Limb (tissue), 2 donors: Measurements from ENCODE around the gene MAP7D1.
A peak's percentile ranks its signal among the peaks of the same experiment; 100 is the strongest.

ENCODE experiments used
- DNase-seq, 2 donors: peaks; one replicate each; pipeline ENCODE4 v3.0.0-alpha.2; 2016; ENCODE audit errors: extremely low spot score in 2 of 2

MAP7D1 gene

DNA sequence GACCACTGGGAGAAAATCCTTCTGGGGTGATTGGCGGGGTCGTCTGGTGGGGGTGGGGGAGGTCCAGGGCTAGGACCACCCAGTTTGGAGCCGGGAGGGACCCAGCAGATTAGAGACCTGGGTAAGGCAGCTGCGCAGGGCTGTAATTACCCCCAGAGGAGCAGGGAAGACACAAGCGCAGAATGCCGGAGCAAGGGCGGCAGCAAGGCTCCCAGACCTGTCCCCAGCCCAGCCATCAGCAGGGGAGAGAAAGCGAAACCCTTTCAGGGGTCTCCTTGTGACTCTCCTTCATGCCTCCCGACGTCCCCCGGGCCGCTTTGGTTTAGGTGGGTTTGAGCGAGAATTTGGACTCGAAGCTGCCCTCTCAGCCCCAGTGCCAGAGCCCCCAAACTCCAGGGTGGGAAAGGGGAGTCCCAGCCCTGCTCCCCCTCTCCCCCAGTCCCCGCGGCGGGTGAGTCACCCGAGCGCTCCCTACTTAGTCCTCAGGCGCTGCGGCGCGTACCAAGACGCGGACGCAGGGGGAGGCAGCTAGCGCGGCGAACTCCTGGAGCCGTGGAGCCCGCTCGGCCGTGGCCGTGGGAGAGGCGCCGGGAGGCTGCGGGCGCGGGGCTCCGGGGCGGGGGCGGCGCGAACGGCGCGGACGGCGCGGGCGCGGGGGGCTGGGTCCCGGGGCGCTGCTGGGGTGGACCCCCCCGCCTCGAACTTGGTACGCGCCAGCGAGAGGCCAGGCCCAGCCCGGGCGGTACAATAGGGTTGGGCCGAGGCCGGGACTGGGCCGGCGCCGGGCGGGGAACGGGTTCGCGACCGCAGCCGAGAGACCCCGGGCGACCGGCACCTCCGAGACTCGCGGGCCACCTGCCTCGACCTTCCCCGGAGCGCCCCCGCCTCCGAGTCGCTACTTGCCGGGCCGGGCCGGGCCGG, at the start of gene MAP7D1:
TSS of gene MAP7D1 (plus strand) at position 753 of the 921 bp plus-strand sequence. CDS start 258 bp downstream, outside the sequence.
- DNase-seq: peak; percentile 80 to 94

DNA sequence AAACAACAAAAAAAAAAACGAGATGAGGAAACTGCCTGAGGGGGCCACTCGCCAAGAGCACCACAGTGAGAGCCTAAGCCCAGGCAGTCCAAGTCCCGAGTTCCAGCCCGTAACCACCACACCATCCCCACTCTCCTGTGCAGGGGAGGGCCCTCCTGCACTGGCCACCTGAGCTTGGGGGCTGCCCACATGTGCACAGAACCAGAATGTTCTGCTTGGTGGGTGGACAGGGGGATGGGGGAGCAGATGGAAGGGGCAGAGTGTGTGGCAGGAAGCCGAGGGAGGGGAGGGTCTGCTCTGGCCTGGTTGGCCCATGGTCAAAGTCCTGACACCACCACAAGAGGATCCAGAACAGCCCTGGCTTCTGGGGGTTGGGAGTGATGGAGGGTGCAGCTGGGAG, 49.7 kb upstream of the MAP7D1 start:
- DNase-seq: no peak

DNA sequence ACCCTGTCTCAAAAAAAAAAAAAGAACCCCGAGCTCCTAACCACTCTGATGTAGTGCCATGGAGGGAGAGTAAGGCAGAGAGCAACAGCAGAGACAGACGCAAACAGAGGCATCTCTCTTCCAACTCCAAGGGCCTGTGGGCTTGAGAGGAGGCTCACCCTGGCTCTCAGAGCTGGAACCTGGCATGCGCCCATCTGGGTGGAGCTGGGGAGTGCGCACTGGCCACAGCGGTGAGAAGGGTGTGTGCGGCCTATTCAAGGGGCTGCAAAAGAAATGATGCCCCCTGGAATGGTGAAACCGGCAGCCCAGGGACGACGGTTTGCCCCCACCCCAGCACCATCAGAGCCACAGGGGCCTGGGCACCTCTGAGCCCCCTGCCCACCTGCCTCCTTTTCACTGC, 48.6 kb upstream of the MAP7D1 start:
- no peak for DNase-seq

DNA sequence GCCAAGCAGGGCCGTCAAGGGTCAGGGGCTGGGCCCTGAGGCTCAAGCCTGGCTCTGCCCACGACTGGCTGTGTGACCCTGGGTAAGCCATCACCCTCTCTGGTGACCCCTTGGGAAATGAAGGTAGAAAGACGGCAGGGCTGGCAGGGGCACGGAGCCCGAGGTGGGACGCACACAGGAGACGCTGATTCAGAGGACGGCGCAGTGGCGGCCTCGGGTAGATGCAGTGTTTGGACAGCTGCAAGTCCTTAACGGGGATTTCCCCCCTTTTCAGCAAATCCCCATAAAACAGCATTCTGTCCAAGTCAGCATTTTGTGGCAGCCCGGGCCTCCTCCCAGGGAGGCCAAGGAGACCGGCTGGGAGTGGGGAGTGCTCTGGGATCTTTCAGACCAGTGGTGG, 47.6 kb upstream of the MAP7D1 start:
- peak in 1 of 2 donors; percentile 56 for DNase-seq

DNA sequence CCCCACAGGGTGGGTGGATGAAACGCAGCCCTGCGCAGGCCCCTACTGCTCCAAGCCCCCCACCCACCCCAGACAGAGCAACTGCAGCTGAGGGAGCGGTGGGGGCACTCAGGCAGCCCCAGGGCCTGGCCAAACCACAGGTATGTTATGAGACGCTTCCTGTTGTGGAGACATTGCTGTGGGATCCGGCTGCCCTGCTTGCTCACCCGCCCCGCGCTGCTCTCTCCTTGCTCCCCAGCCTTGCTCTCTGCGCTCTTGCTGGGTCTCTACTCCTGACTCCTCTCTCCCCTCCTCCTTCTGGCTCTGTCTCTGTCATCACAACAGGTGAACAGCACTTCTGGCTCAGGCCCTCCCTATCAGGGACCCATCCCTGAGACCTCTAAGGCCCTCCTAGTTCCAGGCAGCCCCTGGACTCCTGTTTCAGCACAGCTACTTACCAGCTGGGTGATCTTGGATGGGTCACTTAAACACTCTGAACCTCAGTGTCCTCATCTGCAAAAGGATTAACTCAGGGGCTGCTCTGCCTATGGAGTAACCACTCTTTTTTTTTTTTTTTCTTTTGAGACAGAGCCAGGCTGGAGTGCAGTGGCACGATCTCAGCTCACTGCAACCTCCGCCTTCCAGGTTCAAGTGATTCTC, 46.8 kb upstream of the MAP7D1 start:
- DNase-seq: no peak

DNA sequence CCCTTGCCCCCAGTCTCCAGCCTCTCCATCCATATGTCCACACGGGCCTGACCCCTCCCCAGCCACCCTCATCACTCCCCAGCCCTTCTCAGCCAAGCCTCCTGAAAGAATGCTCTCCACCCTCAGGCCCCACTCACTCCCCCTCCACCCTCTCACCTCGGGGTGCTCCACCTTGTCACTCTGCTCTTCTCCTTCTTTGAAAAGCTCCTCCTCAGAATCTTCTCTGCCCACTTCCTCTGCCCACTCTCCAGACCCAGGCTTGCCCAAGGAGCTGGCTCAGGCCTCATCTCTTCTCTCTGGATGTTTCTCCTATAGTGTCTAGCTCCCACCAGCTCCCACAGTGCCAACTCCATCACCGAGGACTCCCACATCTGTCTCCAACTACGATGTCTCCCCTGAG, 44.8 kb upstream of the MAP7D1 start:
- no peak for DNase-seq

DNA sequence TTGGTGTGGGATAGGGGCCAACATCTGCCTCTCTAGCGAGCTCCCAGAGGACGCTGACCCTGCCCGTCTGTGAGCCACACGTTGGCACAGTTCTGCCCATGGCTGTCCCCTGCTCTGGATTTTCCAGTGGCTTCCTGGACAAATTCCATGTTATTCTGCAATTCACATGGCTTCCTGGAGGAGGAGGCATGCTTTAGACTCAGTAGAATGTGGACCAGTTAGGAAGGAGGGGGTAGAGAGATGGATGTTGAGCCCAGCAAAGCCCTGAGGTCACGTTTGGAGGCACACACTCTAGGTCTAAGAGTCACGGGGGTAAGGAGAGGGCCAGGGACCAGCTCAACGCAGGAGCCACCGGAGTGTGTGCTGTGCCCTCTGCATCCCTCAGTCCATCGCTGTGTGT, 43.1 kb upstream of the MAP7D1 start:
- no peak for DNase-seq

DNA sequence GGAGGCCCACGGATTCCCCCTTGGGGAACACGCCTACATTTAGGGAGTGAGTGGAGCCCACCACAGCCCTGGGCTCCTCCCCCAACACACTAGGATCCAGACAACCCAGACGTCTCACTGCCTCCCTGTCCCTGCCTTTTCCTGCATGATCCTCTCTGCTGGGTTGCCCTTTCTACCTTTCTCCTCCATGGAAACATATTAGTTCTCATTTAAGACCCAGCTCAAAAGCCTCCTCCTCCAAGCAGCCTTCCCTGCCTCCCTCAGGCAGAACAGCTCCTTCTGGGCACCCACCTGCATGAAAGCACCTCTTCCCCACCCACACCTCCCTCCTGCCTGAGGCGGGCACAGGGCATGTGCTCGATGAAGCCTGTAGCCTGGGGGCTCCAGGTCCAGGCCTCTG, 41.6 kb upstream of the MAP7D1 start:
- no peak for DNase-seq

DNA sequence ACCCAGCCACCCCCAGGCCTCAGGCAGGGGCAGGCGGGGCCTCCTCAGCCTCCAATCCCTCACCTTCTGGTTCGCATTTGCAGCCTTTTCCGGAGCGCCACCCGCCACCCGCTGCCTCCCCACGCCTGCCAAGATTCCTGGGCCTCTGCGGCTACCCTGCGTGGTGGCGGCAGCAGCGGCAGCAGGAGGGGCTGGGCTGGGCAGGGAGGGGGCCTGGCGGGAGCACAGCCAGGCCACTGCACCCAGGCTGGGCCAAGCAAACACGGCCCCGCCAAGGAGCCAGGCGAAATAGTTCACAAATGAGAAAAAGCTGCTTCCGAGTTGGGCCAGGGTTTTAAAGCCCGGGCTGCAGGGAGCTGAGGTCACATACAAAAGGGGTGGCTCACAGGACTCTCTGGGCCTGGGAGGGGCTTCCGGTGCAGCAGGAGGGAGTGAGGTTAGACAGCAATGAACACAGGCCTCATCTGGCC, 40.7 kb upstream of the MAP7D1 start:
- peak; percentile 65 to 79 for DNase-seq

DNA sequence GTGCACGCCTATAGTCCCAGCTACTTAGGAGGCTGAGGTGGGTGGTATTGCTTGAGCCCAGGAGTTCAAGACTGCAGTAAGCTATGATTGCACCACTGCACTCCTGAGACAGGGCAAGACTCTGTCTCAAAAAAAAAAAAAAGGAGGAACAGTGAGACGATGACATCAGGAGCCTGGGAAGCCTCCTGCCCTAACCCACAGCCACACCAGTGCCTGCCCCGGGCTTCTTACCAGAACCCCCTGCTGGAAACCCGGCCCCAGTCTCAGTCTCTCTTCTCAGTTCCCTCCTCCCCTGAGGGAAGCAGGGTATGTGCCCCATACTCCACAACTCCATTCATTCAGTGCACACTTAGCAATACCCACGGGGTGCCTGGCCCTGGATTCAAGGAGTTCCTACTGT, 40.0 kb upstream of the MAP7D1 start:
- DNase-seq: no peak

DNA sequence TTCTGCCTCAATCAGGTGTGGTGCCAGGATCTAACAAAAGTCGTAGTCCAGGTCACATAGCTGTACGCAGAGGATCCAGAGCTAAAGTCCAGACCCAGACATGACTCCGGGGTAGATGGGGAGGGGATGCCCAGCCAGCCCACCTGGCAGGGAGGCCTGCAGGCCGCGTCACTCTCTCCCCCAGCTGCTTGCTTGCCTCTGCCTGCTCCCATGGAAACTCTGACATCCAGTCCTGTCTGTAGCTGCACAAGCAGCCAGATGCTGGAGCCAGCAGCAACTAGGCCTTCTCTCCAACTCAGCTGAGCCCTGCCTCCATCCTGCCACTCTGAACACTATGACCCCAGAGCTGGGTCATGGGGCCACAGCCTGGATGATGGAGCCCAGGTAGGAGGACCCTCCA, 39.1 kb upstream of the MAP7D1 start:
- DNase-seq: peak in 1 of 2 donors; percentile 51

DNA sequence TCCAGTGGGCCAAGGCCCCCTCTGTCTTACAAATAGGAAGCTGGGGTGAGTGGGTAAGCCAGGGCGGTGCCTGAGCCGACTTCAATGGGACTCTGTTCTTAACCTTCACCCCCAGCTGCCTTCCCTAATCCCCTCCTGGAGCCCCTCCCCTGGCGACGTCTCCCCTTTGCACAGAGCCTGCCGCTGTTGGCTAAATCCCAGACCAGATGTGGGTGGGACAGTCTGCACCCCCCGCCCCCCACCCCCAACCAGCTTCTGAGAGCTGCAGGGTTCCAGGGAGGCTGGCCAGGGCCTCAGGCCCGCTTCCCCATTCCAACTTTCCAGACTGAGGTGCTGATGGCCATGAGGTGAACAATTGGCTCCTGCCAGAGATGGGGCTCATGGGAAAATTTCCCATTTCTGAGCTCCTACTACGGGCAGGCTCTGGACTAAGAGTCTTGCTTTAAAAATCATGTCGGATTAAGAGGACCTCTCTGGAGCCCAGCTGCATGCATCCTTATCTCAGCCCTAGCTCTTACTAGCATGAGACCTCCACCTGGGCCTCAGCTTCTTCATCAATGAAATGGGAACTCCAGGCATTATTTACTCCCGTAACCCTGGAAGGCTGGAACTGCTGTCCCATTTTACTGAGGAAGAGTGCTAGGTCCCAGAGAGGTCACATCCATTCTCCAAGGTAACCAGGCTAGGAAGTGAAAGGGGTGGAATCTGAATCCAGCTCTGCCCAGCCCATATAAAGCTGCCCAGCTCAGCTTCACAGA, 37.3 kb upstream of the MAP7D1 start:
- no peak for DNase-seq

DNA sequence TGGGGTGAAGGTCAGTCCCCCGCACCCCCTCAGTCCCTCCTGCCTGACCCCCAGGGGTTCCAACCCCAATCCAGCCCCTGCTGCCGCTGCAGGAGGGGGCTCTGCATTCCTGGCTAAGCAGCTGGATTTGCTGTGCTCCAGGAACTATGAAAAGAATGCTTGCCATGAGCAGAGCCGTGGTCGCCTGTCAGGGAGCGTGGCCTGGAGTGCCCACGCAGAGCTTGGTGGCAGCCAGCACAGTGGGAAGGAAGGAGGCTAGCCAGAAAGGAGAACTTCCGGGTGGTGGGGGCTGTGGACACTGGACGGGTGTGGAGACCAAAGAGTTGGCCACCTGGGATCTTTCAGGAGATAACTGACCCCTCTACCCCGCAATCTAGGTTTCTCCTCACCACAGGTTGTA, 36.5 kb upstream of the MAP7D1 start:
- no peak for DNase-seq

DNA sequence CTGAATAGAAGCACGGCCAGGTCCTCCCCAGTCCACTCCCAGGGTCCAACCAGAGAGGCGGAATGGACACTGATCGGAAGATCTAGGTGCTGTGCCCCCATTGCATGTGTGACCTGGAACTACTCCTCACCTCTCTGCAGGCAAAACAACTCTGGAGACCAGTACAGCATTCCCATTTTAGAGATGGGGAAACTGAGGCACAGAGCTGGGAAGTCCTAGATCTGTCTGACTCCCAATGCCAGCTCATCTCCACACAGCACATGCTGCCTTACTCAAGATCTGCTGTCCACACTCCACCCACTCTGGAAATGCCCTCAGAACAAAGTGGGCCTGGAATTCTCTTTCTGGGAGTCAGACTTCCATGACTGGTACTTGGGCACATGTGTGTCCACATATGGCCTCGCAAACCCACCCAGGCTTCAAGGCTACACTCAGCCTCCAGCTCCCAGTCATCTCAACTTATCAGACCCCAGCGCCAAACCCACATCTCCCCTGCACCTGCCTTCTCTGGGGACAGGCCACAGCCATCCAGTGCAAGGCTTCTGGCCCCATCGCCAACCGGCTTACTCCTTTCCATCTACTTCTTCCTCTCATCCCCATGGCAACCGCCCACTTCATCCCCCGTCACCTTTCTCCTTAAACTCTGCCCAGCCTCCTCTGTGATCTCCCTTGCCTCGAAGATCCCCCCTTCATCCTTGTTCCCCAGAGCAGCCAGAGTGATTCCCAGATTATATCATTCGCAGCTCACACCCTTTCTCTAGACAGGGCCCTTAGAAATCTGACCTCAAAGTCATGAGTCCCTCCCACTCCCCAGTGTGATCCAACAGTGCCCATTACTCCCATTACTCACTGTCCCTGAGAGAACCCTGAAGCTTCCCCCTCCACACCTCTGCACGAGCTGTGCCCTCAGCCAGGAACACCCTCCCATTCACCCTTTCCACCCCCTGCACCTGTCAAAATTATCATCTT, 33.6 kb upstream of the MAP7D1 start:
- DNase-seq: no peak

DNA sequence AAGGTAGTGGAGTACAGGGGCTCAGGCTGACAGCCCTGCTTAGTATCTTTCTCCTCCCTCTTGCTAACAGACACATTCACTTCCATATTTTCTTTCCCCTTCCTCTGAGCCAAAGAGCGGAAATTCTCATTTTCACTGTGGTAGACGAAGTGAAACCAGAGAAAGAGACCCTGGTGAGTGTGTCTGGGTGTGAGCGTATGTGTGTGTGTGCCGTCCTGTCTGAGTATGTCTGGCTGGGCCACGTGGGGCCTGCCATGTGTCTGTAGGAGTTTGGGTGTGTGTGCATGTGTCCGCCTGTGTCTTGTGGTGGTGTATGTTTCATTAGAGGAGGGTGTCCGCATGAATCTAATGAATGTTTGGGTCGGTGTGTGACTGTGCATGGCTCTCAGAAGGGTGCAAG, 32.6 kb upstream of the MAP7D1 start:
- no peak for DNase-seq

DNA sequence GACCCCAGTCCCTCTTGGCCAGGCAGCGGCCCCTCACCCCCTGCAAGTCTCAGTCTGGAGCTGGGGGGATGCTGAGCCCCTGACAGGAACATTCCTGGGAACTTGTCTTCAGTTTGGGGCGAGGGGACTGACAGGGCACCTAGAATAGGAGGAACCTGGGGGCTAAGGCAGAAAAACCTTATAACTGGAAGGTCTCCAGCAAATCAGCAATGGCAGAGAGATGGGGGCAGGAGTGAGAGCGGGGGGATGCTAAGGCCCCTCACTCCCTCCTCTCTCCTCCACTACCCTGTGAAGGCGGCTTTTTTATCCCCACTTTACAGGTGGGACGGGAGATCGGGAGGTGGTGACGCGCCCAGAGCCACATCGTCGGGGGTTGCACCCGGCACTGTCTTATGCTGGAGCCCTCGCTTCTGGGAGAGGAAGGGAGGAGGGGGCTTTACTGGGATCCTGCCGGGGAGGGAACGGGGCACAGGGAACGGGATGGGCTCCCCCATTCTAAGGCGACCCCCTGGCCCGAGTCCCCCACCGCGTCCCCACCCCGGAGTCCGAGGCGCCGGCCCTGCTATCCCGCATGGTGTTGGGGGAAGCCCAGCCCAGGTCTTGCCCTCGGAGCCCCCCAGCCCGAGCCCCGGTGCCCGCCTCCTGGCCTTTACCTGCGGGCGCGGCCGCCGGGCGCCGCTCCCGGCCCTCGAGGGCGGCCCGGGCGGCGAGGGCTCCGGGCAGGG, 31.4 kb upstream of the MAP7D1 start:
- DNase-seq: no peak

DNA sequence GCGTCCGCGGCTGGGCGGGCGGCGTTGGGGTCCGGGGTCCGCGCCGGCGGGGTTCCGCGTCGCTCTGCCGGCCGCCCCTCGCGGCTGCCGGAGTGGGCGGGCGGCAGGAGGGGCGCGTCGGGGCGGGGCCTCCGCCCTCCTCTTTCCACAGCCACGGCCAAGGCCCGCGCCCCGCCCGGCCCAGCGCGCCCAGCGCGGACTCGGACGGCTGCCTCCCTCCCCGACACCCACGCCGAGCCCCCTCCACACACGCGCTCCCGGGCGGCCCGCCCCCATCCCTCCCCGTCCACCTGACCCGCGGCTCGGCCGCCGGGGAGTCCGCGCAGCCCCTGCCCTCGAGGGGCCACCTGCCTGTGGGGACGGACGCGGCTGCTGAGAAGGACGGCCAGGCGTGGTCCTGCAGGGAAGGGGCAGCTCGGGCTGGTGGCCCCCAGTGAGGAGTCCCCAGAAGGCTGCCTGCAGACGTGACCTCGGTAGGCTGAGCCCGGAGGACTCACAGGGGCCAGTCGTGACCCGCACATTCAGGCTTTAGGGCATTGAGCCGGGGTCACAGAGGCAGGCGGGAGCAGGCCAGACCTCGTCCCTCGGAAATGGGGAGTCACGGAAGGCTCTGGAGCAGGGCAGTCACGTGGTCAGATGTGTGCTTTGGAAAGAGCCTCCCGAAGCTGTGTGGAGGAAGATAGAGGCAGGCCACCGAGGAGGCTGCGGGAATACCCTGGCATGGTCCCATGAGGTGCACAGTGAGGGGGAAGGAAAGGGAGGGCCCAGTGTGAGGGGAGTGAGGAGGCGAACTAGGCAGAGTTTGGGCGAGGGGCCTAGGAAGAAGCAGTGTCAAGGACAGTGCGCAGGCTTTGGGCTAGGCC, 30.6 kb upstream of the MAP7D1 start, which contains the start of gene COL8A2:
TSS of gene COL8A2 (minus strand) at position 94 of the 863 bp plus-strand sequence. CDS start 24,980 bp downstream, outside the sequence.
- peak in 1 of 2 donors; percentile 70 for DNase-seq

DNA sequence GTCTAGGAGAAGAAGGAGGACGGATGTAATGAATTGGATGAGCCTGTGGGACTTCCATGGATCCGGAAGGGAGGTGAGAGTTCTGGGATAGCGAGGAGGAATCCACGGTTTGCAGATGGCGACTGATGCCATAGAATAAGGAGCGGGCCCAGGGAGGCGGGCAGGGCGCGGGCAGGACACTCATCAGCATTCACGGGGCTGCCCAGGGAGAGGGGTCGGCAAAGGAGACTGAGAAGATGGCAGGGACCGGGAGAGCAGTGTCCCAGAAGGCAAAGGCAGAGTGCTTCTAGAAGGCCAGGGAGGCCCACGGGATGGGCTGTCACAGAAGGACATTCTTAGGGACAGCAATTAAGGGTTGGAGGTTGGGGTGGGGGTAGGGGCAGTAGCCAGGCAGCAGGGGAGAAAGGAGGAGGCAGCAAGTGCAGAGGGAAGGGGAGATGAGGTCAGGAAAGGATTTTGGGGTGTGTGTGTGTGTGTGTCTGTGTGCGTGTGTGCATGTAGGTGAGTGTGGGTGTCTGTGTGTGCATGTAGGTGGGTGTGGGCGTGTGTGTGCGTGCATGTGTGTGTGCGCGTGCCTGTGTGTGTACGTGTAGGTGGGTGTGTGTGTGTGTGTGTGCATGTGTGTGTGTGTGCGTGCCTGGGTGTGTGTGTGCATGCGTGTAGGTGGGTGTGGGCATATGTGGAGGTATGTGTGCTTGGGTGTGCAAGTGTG, 29.8 kb upstream of the MAP7D1 start:
- DNase-seq: no peak
